K562 (cell line): ENCODE measurements around the gene CDC5L.

Experiments
- BRF1 ChIP-seq: IDR thresholded peaks from 3 replicates; pipeline ENCODE4 v1.6.1; 2011; ENCODE audit warnings: borderline replicate concordance, mild to moderate bottlenecking; ENCODE audit not compliant: insufficient read length; ENCODE audit errors: extremely low read depth
- CTCF ChIP-seq, 3 experiments: IDR thresholded peaks in 2 of 3; conservative IDR thresholded peaks in 1 of 3; 2 replicates each; pipeline ENCODE4 v1.5.1; 2011 to 2012; ENCODE audit warnings: low read length in 3 of 3, mild to moderate bottlenecking in 3 of 3, control low read depth in 2 of 3, improper control_type of control experiment in 1 of 3, inconsistent platforms in 1 of 3, low read depth in 1 of 3, mixed read lengths in 1 of 3, moderate library complexity in 1 of 3; ENCODE audit not compliant: insufficient read depth in 2 of 3
- EP300 ChIP-seq: IDR thresholded peaks from 2 replicates; pipeline ENCODE4 v1.6.1; 2012; ENCODE audit warnings: low read length, improper control_type of control experiment
- POLR2AphosphoS2 ChIP-seq: IDR thresholded peaks from 2 replicates; pipeline ENCODE4 v1.6.1; 2012; ENCODE audit warnings: low read length, improper control_type of control experiment
- ZBTB1 ChIP-seq: sonication (generic); formaldehyde crosslinking; IDR thresholded peaks from 2 replicates; pipeline ENCODE4 v1.8.1; 2023; ENCODE audit warnings: missing genetic modification reagents, low read depth, mild to moderate bottlenecking, borderline replicate concordance
- ZNF518B ChIP-seq: fragments of 250-450 bp; sonication (Bioruptor Pico); IDR thresholded peaks from 2 replicates; pipeline ENCODE4 v1.5.0; 2021; ENCODE audit warnings: mild to moderate bottlenecking, moderate library complexity

GRCh38 chr6:44438827-44439226 is 51.3 kb downstream of the CDC5L start:
- TF ChIP-seq POLR2AphosphoS2 = no peak
- no peak for TF ChIP-seq CTCF (IDR thresholded peaks at IDR 0.05 in 2 of 3, conservative IDR thresholded peaks at IDR 0.05 in 1 of 3; ENCODE audit: insufficient read depth in 2 of 3, low read depth in 1 of 3, low read length in 3 of 3)
- TF ChIP-seq EP300 = no peak
- TF ChIP-seq BRF1 = no peak
- no peak for TF ChIP-seq ZNF518B
- TF ChIP-seq ZBTB1 = no peak
